Heart right ventricle (tissue), 16 donors: ENCODE measurements around the gene NEK6. TPM values are rescaled to one million over a fixed set of nuclear protein-coding genes. Genes with fewer than 3 reads are reported as not detected.

Experiments
- ATAC-seq, 8 donors: fragments of 200-7000 bp; cut with Tn5 transposase; one replicate each; pipeline ENCODE4 v1.9.1; 2020; ENCODE audit warnings: mild to moderate bottlenecking in 8 of 8, moderate library complexity in 8 of 8, moderate number of reproducible peaks in 1 of 8
- DNase-seq, 2 donors: peaks; one replicate each; pipeline ENCODE4 v3.0.0-alpha.2; 2020
- H3K27ac ChIP-seq, 10 donors: fragments of 200-600 bp; sonication (generic) in 2 of 10; one replicate each; pipeline versions ENCODE4 v1.5.0 to v1.8.0; 2020 to 2022; ENCODE audit warnings: mild to moderate bottlenecking in 3 of 10
- H3K27me3 ChIP-seq, 7 donors: fragments of 200-600 bp; one replicate each; pipeline ENCODE4 v1.8.0; 2021 to 2022; ENCODE audit warnings: mild to moderate bottlenecking in 2 of 7
- H3K36me3 ChIP-seq, 9 donors: fragments of 200-600 bp; sonication (generic) in 1 of 9; one replicate each; pipeline versions ENCODE4 v1.5.0 to v1.8.0; 2020 to 2022; ENCODE audit warnings: mild to moderate bottlenecking in 2 of 9
- H3K4me1 ChIP-seq, 9 donors: fragments of 200-600 bp; sonication (generic) in 1 of 9; one replicate each; pipeline versions ENCODE4 v1.5.0 to v1.8.0; 2020 to 2022; ENCODE audit warnings: mild to moderate bottlenecking in 4 of 9
- H3K4me3 ChIP-seq, 10 donors: fragments of 200-600 bp; sonication (generic) in 2 of 10; one replicate each; pipeline versions ENCODE4 v1.5.0 to v1.8.0; 2020 to 2022; ENCODE audit warnings: mild to moderate bottlenecking in 7 of 10, moderate library complexity in 2 of 10
- H3K9me3 ChIP-seq, 11 donors: fragments of 200-600 bp in 10 of 11; sonication (generic) in 2 of 11; one replicate each; pipeline versions ENCODE4 v1.5.0 to v1.8.0; 2013 to 2022; ENCODE audit warnings: mild to moderate bottlenecking in 2 of 11, control low read depth in 1 of 11, moderate library complexity in 1 of 11
- CTCF ChIP-seq, 9 donors: fragments of 200-600 bp; sonication (generic) in 2 of 9; IDR thresholded peaks; one replicate each; pipeline versions ENCODE4 v1.5.0 to v1.8.0; 2021 to 2022; ENCODE audit warnings: antibody characterized with exemption in 9 of 9, mild to moderate bottlenecking in 5 of 9, moderate library complexity in 1 of 9
- WGBS, 2 donors: extraction: QIAGEN DNeasy Blood & Tissue Kit; methylation state at CpG; one replicate each; pipeline ENCODE4 v1.1.7; 2013; ENCODE audit warnings: inconsistent platforms in 1 of 2; 5-methylcytosine and 5-hydroxymethylcytosine counted together
- intact Hi-C, 10 donors: fragments of 100-400 bp; cut with DNase I; formaldehyde crosslinking; loops; one replicate each; pipeline versions ENCODE4 v1.11.1 to v1.14.2; 2022
- polyA plus RNA-seq, 2 donors: library from polyadenylated mRNA; stranded (reverse); fragments of 200-250 nt; gene quantifications; one replicate each; pipeline ENCODE4 v1.2.3, GENCODE V29; 2013
- total RNA-seq, 10 donors: library from RNA; stranded (reverse); fragmentation: NEBNext Ultra II Directional in 3 of 10; extraction: Animal tissue kit (Norgen Biotek cat#: 25700) in 3 of 10; gene quantifications; one replicate each; pipeline versions ENCODE4 v1.2.1 to v1.2.4, GENCODE V29; 2021 to 2023
- donor health status: Arrhythmogenic right ventricular cardiomyopathy.
- donor health status: ischemic (EF 13 %, LVEDD 7.1; RV severe dilation, severe dysfunction).
- donor health status: healthy with polysubstance abuse.
- donor health status: DM: no; HTN: yes; CAD: no.
- donor health status: DM: no; HTN: no; CAD: no.
- donor health status: ischemic (EF 25% LVEDD 6.9; RV normal size, moderate dysfunction).
- donor health status: ischemic (EF 25% LVEDD 5.7; RV mildly dilated, moderate dysfunction).
- donor health status: healthy.
- donor health status: DM: yes; HTN: yes; CAD: no.
- donor health status: Ischemic cardiomyopathy.
- donor health status: ischemic (EF 35%, LVEDD 5.7; RV mildly dilated, moderate dysfunction).
- donor health status: nonischemic (EF 11% LVEDD 7.7; RV severe dilation, severe dysfunction).
- donor health status: DM: yes; HTN: yes; CAD: no.
- donor health status: PGD.
- donor health status: ischemic (EF 29% LVEDD 5.4; RV normal size, mild dysfunction).
- donor health status: nonischemic (EF 23%, LVEDD 6.1; RV moderate dilation, normal function).

The NEK6 gene
- total and polyA plus RNA-seq, 12 donors: 1.9 to 22.4 (median 7.5) TPM

- ATAC-seq (no peak), DNase-seq (no peak)
- H3K4me3 ChIP-seq: no peak overlapping the region
- TF ChIP-seq CTCF (IDR thresholded peaks at IDR 0.05): no peak
- no peaks in the 10 kb centered on the region for H3K27me3 ChIP-seq
- peaks cover 0 to 89% (median 42%) of the 10 kb centered on the region in 9 donors for H3K36me3 ChIP-seq
- intact Hi-C loops: no loop called here
- H3K4me1 ChIP-seq: peaks cover 0 to 23% (median 14%) of the 10 kb centered on the region in 9 donors
- H3K9me3 ChIP-seq: no peaks in the 10 kb centered on the region
- H3K27ac ChIP-seq: no peak overlapping the region
- 77 to 78% methylated on average over 4 of the region's 4 CpGs for WGBS, 2 donors
These were observed 96.1 kb downstream of the NEK6 start for GRCh38 chr9:124353811-124354274.

- Histone ChIP-seq H3K9me3 (no peaks in the 10 kb centered on the region), H3K4me3 (no peak overlapping the region), H3K27me3 (no peaks in the 10 kb centered on the region), H3K4me1 (peaks cover 0 to 27% (median 16%) of the 10 kb centered on the region in 9 donors), H3K36me3 (peaks cover 0 to 85% (median 40%) of the 10 kb centered on the region in 9 donors), H3K27ac (no peak overlapping the region)
- ATAC-seq (no peak), DNase-seq (no peak)
- intact Hi-C loops: no loop called here
- TF ChIP-seq CTCF (IDR thresholded peaks at IDR 0.05): no peak
- WGBS, 2 donors: 87% methylated on average over 17 of the region's 17 CpGs
These were observed 96.7 kb downstream of the NEK6 start for GRCh38 chr9:124354346-124355038.

DNA sequence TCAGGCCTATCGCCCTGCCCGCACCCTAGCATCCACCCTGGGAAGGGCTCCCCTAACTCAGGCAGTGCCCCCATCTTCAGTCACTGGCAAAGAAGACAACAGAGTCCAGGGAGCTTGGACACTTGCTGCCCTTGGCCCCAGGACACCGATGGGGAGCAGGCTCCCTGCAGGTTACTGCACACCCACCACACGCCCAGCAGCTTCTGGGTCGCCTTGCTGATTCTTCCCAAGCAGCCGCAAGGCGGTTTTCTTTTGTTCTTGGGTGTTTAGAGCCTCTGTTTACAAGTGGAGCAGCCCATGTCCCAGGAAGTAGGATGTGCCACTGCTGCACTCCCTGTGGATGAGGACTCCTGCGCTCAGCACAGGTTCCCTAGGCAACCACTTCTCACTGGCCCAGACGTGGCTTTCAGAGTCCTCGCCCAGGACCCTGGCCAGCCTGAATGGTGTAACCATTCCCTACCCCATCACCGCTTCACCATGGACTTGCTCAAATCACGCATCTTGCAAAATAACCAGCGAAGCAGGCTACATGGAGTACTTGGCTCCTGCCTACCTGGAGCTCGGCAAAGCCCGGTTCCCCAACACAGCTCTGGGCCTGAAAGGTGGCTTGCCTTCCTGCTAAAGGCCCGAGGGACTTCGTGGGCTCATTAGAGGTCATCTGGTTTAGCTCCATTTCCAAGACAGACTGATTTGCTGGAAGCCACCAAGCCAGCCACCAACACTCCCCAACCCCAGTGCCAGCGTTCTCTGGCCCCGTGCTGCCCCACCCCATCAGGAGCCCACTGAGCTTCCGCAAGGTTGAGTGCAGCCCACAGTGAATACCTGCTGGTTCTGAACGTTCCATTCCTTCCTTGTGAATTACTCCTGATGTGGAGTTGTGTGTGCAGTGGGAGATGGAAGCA is 97.5 kb downstream of the NEK6 start:
- no peak for ATAC-seq
- Histone ChIP-seq H3K27ac (no peak overlapping the region), H3K27me3 (no peaks in the 10 kb centered on the region), H3K9me3 (no peaks in the 10 kb centered on the region), H3K4me1 (peaks cover 0 to 28% (median 16%) of the 10 kb centered on the region in 9 donors), H3K36me3 (peaks cover 0 to 77% (median 32%) of the 10 kb centered on the region in 9 donors), H3K4me3 (no peak overlapping the region)
- DNase-seq: no peak
- intact Hi-C loops: no loop called here
- TF ChIP-seq CTCF (IDR thresholded peaks at IDR 0.05): no peak
- 95% methylated on average over 21 of the region's 21 CpGs for WGBS, 2 donors

DNA sequence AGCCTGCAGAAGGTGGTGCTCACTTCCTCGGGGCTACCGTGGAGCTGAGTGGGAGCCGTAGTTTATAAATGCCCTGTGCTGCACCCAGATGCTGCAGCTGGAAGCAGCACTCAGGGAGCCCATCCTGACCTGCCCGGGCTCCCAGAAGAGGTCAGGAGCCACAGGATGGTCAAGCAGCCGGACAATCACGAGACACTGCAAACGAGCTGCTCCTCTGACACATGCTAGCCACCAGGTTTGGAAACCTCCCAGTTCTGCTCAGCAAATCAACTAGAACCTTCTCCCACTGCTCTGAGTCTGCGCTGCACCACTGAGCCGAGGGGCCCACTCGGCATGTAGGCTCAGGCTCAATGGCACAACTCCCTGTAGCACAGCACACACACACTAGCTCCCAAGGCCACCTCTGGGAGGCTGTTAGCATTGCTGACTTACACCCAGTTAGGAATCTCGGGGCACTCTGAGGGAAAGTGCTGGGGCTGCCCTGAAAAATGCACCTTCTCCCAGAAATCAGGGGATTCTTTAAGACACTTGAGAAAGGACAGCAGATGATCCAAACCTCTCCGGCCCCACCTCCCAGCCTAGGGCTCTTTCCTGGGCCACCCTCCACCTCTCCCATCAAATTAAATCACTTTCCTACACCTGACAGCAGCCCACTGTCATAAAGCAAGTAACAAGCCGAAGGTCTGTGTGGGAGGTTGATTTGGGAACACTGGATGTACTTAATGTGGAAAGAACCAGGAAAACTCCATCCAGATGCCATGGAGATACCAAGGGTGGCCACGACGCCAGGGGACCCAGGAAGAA is 98.4 kb downstream of the NEK6 start:
- WGBS, 2 donors: 84 to 88% methylated on average over 15 of the region's 15 CpGs
- Histone ChIP-seq H3K9me3 (no peaks in the 10 kb centered on the region), H3K36me3 (peaks cover 0 to 69% (median 25%) of the 10 kb centered on the region in 9 donors), H3K27ac (no peak overlapping the region), H3K27me3 (no peaks in the 10 kb centered on the region), H3K4me3 (no peak overlapping the region), H3K4me1 (peaks cover 0 to 36% (median 16%) of the 10 kb centered on the region in 9 donors)
- intact Hi-C loops: no loop called here
- DNase-seq: no peak
- no peak for ATAC-seq
- TF ChIP-seq CTCF (IDR thresholded peaks at IDR 0.05): no peak
